NCI-H748 (cell line): ENCODE data around the gene CYBC1.
A peak's percentile ranks its signal among the peaks of the same experiment; 100 is the strongest.
"Not testable (repeated sequence)": the region's sequence is repeated elsewhere in the genome, so short reads cannot be mapped to it uniquely, and the experiment has no call there.

Source experiments
- DNase-seq: peaks from one replicate; lab custom pipeline; 2025; ENCODE audit not compliant: unreplicated experiment; lab: John Stamatoyannopoulos, UW

The CYBC1 gene

GRCh38 chr17:82479602-82480001 lies 29.1 kb upstream of the CYBC1 start:
- no peak for DNase-seq

DNA sequence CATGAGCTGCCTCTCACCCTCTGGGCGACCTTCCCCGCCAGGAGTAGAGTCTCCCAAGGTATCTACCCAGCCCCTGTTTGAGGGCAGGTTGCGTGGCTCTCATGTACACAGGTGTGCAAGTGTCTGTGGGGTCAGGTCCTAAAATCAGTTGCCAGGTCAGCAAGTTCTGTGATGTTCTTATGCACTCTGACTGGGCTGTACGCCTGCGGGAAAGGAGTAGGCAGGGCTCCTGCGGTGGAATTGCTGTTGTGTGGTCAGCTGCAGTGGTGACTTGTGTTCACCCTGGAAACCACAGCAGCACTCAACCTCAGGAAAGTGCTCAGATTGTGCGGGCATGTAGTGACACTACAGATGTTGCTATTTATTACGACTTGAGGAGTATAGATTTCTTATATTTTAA lies 27.4 kb upstream of the CYBC1 start:
- DNase-seq = no peak

DNA sequence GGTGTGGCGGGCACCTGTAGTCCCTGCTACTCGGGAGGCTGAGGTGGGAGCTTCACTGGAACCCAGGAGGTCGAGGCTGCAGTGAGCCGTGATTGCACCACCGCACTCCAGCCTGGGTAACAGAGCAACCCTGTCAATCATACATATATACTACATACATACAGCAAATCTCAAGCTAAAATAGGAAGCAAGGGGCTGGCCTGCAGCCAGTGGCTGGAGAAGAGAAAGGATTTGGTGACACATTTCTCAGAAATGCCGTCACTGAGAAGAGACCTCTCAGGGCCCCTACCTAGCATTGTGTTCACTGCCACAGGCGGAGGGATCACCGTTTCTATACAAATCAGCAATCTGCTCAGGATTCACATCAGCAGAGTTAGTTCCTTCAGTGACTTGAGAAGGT lies 24.9 kb upstream of the CYBC1 start:
- no peak for DNase-seq

DNA sequence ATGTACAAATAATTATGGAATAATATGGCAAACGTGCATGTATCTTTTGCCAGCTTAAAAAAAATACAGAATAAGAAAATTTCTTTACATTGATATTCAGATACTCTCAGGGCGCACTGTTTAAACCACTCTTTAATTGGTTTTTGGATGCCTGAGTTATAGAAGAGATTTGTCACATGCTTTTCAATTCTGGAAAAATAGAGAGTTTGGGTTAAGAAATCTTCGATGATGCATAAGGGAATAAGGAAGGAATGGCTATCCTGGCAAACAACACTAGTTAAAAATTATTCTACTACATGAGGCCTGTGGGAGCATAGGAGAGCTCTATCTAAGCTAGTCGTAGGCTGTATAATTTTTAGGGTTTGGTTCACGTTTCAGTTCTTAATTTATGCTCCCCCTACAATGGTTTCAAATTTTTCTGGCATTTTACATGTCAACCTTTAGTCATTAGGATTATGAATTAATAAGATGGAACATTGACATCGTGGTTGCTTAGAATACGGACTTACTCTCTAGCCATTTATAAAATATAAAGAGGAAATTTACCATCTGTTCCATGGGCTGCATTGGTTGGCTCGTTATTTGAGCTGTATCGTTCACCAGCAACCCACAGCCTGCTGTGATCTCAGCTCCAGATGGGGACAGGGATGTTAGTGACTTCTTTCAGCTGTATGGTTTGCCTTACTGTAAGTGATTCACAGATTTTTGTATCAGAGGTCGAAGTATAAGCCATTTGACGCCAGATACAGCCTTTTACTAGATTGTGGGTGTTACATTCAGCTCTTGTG lies 23.9 kb upstream of the CYBC1 start:
- DNase-seq = no peak

GRCh38 chr17:82470065-82470464 lies 19.5 kb upstream of the CYBC1 start:
- no peak for DNase-seq

DNA sequence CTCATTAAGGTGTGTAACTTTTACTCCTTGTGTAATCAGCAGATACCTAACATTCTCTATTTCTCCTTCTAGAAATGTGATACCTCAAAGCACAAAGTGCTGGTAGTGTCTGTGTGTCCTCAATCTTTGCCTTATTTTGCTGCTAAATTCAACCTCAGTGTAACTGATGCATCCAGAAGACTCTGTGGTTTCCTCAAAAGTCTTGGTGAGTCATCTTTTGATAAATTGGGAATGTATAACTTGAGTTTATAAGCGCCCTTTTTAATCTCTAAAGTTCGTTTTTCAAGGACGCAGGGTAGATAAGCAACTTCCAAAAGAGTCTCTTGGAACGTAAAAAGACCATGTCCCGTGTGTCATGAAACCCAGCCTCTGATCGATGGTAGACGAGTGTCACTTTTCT lies 18.1 kb upstream of the CYBC1 start:
- no peak for DNase-seq

- DNase-seq = no peak
Measured at GRCh38 chr17:82465023-82465603, 14.6 kb upstream of the CYBC1 start.

GRCh38 chr17:82464567-82464929 lies 14.0 kb upstream of the CYBC1 start:
- DNase-seq = no peak

- no peak for DNase-seq
Measured at GRCh38 chr17:82463925-82464566, 13.5 kb upstream of the CYBC1 start.

GRCh38 chr17:82463391-82463790 lies 12.8 kb upstream of the CYBC1 start:
- no peak for DNase-seq

- DNase-seq = peak; percentile 18
Measured at GRCh38 chr17:82461827-82462524, 11.4 kb upstream of the CYBC1 start.

DNA sequence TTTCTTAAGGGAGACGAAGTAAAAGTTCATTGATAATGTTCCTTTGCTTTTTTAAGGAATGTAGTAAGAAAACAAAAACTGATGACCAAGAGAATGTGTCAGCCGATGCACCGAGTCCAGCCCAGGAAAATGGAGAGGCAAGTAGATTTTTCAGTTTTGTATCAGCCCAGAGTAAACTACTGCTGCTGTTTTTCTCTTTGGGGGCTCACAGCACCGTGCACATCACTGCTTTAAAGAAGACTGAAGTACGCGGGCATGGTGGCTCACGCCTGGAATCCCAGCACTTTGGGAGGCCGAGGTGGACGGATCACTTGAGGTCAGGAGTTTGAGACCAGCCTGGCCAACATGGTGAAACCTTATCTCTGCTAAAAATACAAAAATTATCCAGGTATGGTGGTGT lies 9.4 kb upstream of the CYBC1 start:
- DNase-seq = not testable (repeated sequence)

GRCh38 chr17:82458885-82459424 lies 8.4 kb upstream of the CYBC1 start:
- peak; percentile 66 for DNase-seq

- peak; percentile 99 for DNase-seq
Measured at GRCh38 chr17:82458179-82458884, 7.8 kb upstream of the CYBC1 start, which contains the start of gene NARF. Gene NARF, plus strand, starts transcription at chr17:82458741. Its CDS starts 63 bp downstream, at chr17:82458804.

- no peak for DNase-seq
Measured at GRCh38 chr17:82457929-82458178, 7.3 kb upstream of the CYBC1 start.

DNA sequence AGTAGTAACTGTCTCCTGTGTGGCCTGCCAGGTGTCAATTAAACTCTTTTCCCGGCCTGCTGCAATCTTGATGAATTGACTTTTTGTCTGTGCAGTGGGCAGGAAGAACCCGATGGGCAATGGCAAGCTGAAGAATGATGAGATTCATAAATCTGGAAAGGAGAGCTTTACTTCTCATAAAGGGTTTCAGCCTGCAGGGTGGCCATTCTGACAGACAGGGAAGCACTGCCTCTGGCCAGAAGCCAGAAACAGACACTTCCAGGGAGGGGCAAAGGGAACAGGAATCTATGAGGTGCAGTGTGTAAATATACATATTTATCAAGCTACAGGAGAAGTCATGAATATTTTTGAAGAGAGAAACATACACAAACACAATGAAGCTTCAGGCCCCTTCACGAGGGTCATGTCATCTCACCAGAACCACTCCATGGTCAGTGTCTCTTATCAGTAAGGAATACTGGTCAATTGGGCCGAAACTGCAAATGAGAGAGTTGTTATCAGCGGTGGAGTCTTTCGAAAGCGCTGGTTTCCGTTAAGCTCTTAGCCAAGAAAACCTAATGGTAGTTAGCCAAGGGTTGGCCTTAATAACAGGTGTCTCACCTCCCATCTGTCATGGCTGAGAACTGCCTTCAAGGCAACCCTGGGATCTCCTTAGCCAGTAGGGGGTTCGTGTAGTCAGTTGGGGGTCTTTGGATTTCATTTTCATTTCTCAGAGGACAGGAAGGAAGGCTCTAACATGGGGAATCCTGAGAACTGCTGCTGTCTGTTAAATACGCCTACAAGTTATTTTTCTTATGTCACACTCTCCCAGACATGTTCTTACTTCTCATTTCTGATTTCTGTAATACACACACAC lies 6.7 kb upstream of the CYBC1 start:
- no peak for DNase-seq

GRCh38 chr17:82453706-82454105 lies 3.2 kb upstream of the CYBC1 start:
- DNase-seq = not testable (repeated sequence)

DNA sequence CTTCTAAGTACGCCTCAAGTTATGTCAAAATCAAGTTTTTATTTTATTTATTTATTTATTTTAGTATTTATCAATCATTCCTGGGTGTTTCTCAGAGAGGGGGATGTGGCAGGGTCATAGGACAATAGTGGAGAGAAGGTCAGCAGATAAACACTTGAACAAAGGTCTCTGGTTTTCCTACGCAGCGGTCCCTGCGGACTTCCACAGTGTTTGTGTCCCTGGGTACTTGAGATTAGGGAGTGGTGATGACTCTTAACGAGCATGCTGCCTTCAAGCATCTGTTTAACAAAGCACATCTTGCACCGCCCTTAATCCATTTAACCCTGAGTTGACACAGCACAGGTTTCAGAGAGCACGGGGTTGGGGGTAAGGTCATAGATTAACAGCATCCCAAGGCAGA lies 2.6 kb upstream of the CYBC1 start:
- peak; percentile 21 for DNase-seq

DNA sequence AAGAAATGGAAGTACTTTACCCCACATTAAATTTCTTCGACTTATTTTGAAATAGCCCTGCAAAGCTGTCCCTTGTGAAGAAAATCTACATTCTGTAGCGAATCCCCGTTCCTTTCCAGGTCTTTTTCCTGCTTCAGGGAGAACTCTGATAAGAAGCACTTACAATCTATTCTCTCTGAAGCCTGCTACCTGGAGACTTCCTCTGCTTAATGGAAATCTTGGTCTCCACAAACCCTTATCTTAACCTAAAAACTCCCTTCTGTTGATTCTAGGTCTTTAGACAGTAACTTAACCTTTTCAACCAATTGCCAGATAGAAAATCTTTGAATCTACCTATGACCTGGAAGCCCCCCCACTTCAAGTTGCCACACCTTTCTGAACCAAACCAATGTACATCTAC lies 1.6 kb upstream of the CYBC1 start:
- no peak for DNase-seq

DNA sequence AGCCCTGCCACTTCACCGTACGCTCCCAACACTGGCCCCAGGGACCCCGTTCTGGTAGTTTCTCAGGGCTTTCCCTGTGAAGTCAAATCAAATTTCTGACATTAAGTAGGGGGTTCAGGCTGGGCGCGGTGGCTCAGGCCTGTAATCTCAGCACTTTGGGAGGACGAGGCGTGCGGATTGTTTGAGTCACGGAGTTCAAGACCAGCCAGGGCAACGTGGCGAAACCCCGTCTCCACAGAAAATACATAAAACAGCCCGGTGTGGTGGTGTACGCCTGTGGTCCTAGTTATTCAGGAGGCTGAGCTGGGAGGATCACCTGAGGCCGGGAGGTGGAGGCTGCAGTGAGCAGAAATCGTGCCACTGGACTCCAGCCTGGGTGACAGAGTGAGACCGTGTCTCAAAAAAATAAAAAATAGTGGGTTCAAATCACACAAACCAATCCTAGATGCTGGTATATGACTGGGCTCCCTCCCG lies 632 bp downstream of the CYBC1 start:
- no peak for DNase-seq
